T-helper 1 cell treated with Interleukin-12 subunit alpha and Interleukin-12 subunit beta and Interleukin-4 antibody, amounts not matched to agents 30 μg/mL and 1 μg/mL, for 36 hours (primary cell): ENCODE results near the gene CDK6.
A peak's percentile ranks its signal among the peaks of the same experiment; 100 is the strongest.

Source experiments
- H3K27ac Mint-ChIP-seq: one replicate; pipeline ENCODE4 v1.8.0; 2021; ENCODE audit warnings: mild to moderate bottlenecking, mixed read lengths
- H3K27me3 Mint-ChIP-seq: one replicate; pipeline ENCODE4 v1.8.0; 2021; ENCODE audit warnings: low read depth, mixed read lengths
- H3K36me3 Mint-ChIP-seq: one replicate; pipeline ENCODE4 v1.8.0; 2021; ENCODE audit warnings: low read depth, mixed read lengths
- H3K4me1 Mint-ChIP-seq: one replicate; pipeline ENCODE4 v1.8.0; 2021; ENCODE audit warnings: low read depth, mixed read lengths
- H3K4me3 Mint-ChIP-seq: one replicate; pipeline ENCODE4 v1.8.0; 2021; ENCODE audit warnings: mild to moderate bottlenecking, moderate library complexity, mixed read lengths
- H3K9me3 Mint-ChIP-seq: one replicate; pipeline ENCODE4 v1.8.0; 2021; ENCODE audit warnings: mixed read lengths

Gene CDK6

DNA sequence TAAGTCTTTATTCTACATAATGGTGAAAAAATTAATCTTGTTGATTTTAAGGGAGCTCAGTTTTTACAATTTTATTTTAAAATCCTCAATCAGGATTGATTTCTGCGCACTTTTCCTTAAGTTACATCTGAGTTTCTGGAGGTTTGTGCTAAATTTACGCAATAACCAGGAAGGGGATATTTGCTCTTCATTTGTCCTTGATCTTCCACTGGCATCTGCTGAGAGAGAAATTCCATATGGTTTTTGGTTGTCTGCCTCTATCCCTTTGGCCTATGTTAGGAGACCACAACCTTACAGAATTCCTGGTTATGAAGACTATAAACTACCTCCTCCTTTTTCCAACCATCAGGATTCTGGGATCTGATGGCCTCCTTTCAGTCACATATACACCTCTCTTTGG lies 20.1 kb upstream of the CDK6 start:
- Mint-ChIP-seq H3K4me1 (peaks cover 9% of the 10 kb centered on the region), H3K4me3 (no peak overlapping the region), H3K9me3 (no peaks in the 10 kb centered on the region), H3K27ac (no peak overlapping the region), H3K36me3 (no peaks in the 10 kb centered on the region), H3K27me3 (no peaks in the 10 kb centered on the region)

DNA sequence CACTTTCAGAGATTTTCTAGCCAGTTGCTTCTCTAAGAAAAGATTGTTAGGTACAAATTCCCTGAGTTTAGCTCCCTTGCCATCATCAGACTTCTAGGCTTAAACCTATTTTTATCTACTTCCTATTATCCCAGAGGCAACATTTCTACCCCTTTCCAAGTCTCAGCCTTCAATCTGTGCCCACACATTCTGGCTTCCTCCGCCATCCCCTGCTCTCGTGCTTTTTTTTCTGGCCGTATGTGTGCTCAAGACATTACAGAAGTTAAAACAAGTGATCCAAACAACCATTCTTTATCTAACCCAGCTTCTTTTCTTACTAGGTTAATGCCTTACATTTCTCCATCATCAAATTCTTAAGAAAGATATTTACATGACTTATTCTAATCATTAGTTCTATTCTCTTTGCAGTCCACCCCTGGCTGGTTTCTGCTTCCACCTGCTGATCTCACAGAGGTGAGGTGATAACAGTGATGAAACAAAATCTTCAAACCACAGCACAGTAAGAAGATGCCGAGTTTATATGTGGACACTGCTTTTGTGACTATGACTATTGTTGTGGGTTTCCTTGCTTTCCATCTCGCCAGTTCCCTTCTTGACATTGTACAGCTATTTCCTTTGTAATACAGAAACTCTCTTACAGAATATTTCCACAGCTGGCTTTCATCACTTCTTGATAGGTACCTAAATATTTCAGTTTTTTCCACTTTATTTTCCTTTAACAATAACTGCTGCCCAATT lies 18.3 kb upstream of the CDK6 start:
- Mint-ChIP-seq H3K9me3 (no peaks in the 10 kb centered on the region), H3K27me3 (no peaks in the 10 kb centered on the region), H3K36me3 (no peaks in the 10 kb centered on the region), H3K27ac (peak overlapping the region; percentile 37), H3K4me1 (peaks cover 9% of the 10 kb centered on the region), H3K4me3 (no peak overlapping the region)

DNA sequence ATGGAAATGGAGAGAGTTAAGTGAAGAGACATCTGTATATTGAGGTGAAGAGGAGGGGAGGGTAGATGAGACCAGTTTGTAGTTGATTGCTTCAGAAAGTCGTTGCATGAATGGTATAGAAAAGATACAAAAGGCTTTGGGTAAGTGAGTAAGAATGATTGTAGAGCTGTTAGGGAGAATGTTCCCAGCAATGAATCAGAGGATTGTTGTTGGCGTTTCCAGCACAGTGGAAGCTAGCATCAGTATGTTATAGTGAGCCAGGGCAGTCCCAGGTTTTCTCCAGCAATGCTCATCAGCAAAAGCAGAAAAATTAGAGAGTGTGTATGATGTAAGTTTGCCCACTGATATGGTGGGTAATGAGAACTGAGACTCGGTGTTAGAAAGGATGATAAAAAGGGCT lies 15.4 kb upstream of the CDK6 start:
- peaks cover 16% of the 10 kb centered on the region for H3K4me1 Mint-ChIP-seq
- H3K9me3 Mint-ChIP-seq: no peaks in the 10 kb centered on the region
- H3K27me3 Mint-ChIP-seq: no peaks in the 10 kb centered on the region
- H3K4me3 Mint-ChIP-seq: no peak overlapping the region
- H3K27ac Mint-ChIP-seq: no peak overlapping the region
- H3K36me3 Mint-ChIP-seq: no peaks in the 10 kb centered on the region

DNA sequence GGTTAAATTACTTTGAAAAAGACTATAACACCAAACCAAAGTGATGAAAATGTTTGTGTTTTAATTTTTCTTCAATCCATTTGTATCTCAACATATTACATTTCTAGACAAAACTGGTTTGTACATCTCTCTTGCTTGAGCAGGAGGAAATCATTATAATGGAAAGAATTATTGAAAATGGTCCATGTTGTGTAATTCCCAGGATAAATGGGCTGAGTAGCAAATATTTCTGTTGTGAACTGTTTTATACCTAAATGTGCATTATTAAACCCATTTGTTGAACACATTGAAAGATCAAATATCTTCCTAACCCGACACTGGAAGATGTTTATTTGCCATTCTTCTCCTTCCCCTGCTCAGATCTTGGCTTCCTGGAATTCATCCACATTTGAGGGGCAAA lies 14.1 kb upstream of the CDK6 start:
- no peaks in the 10 kb centered on the region for H3K27me3 Mint-ChIP-seq
- no peak overlapping the region for H3K4me3 Mint-ChIP-seq
- no peaks in the 10 kb centered on the region for H3K36me3 Mint-ChIP-seq
- no peak overlapping the region for H3K27ac Mint-ChIP-seq
- H3K9me3 Mint-ChIP-seq: no peaks in the 10 kb centered on the region
- peaks cover 16% of the 10 kb centered on the region for H3K4me1 Mint-ChIP-seq

DNA sequence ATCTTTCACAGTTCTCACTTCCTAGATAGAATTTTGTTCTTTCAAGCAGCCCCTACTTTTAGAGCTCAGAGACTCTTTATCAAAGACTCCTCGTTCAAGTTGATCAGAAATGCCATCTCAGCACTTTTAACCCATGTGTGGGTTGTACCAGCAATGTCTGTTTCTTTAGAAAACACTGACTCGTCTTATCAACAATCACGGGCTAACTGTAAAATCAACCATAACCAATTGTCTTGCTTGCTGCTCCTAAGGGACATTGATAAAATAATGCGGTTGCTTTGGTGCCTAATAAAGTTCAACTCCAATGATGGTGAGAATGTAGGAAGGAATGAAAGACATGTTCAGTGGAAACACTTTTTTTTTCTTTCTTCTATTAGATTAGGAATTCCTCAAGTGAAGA lies 12.9 kb upstream of the CDK6 start:
- no peaks in the 10 kb centered on the region for H3K27me3 Mint-ChIP-seq
- peaks cover 6% of the 10 kb centered on the region for H3K4me1 Mint-ChIP-seq
- H3K36me3 Mint-ChIP-seq: no peaks in the 10 kb centered on the region
- no peak overlapping the region for H3K27ac Mint-ChIP-seq
- no peaks in the 10 kb centered on the region for H3K9me3 Mint-ChIP-seq
- H3K4me3 Mint-ChIP-seq: no peak overlapping the region

DNA sequence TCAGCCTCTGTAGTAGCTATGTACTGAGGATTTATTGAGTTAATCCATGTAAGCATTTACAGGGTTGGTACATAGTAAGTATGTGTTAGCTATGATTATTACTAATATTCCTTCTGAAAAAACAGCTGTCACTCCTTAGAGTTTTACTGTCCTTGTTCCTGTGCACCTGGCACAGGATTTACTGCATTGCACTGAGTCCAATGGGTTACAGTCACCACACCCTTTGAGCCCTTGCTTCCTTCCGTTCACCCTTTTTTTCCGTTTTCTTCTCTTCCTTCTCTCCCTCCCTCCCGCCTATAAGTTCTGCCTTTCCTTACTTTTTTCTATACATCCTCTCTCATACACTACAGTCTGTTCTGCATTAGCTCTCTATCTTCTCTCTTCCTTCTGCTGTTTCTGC lies 12.5 kb upstream of the CDK6 start:
- peaks cover 2% of the 10 kb centered on the region for H3K36me3 Mint-ChIP-seq
- peak overlapping the region; percentile 8 for H3K4me3 Mint-ChIP-seq
- peaks cover 3% of the 10 kb centered on the region for H3K9me3 Mint-ChIP-seq
- peaks cover 6% of the 10 kb centered on the region for H3K4me1 Mint-ChIP-seq
- peaks cover under 1% of the 10 kb centered on the region for H3K27me3 Mint-ChIP-seq
- H3K27ac Mint-ChIP-seq: peak overlapping the region; percentile 1

DNA sequence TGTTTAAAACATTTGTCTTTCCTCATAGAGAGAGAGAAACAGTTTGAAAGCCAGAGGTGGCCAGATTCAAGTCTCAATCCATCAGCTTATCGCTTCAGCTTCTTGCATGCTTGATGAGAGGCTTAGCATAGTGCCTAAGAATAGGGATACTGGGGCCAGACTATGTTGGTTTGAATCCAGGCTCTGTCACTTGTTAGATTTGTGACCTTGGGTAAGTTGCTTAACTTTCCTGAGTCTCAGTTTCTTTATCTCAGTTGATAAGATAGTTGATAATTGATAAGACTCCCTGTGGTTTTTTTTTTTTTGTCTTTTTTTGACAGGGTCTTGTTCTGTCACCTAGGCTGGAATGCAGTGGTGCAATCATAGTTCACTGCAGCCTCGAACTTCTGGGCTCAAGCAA lies 12.1 kb upstream of the CDK6 start:
- H3K4me1 Mint-ChIP-seq: peaks cover 6% of the 10 kb centered on the region
- H3K27me3 Mint-ChIP-seq: peaks cover 5% of the 10 kb centered on the region
- H3K9me3 Mint-ChIP-seq: peaks cover 7% of the 10 kb centered on the region
- H3K36me3 Mint-ChIP-seq: peaks cover 5% of the 10 kb centered on the region
- no peak overlapping the region for H3K27ac Mint-ChIP-seq
- no peak overlapping the region for H3K4me3 Mint-ChIP-seq

DNA sequence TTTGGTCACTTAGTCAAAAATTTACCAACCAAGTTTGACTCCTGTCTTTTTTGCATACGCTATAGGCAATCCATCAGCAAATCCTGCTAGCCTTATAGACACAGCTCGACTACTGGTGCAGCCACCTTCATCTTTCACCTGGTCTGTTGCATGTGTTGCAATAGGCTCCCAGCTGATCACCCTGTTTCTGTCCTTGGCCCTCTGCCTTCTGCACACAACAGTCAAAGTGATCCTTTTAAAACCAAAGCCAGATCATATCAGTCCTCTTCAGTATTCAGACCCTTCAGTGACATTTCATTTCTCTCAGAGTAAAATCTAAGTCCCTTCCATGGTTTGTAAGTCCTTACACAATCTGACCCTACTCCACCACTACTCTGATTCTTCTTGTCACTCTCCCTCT lies 10.9 kb upstream of the CDK6 start:
- Mint-ChIP-seq H3K36me3 (peaks cover 5% of the 10 kb centered on the region), H3K4me3 (no peak overlapping the region), H3K27me3 (peaks cover 8% of the 10 kb centered on the region), H3K27ac (no peak overlapping the region), H3K9me3 (peaks cover 10% of the 10 kb centered on the region), H3K4me1 (peaks cover 6% of the 10 kb centered on the region)

DNA sequence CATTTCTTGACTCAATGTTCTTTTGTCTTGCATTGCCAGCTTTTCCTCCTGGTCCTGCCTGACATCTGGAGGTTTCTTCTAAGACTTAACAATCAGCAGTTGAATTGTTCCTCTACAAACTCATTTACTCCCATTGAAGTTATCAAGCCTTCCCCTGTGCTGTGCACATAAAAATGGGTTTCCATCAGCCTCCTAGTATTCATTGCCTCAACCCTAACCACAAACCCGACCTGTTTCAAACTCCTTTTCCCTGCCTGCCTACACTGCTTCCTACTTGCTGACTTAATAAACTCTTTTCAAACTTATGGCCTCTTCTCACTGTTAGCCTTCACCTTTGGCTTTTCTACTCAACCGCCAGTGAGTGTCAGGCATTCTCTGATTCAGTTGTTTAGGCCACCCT lies 9.4 kb upstream of the CDK6 start:
- H3K36me3 Mint-ChIP-seq: peaks cover 6% of the 10 kb centered on the region
- H3K9me3 Mint-ChIP-seq: peaks cover 10% of the 10 kb centered on the region
- no peak overlapping the region for H3K4me3 Mint-ChIP-seq
- H3K27me3 Mint-ChIP-seq: peaks cover 18% of the 10 kb centered on the region
- peaks cover 12% of the 10 kb centered on the region for H3K4me1 Mint-ChIP-seq
- no peak overlapping the region for H3K27ac Mint-ChIP-seq

DNA sequence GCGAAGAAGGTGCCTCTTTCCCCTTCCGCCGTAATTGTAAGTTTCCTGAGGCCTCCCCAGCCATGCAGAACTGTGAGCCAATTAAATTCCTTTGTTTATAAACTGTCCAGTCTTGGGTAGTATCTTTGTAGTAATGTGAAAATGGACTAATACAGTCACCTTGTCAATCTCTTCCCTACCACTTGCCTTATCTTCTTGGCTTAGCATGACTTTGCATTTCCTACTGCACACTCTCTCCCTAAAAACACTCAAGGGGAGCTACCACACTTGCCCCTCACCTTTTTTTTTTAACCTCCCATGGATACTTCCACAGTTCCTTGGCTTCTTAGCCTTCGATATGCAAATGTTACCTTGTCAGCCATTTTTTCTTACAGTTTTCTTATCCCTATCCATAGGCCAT lies 7.4 kb upstream of the CDK6 start:
- Mint-ChIP-seq H3K4me1 (peaks cover 12% of the 10 kb centered on the region), H3K36me3 (peaks cover 6% of the 10 kb centered on the region), H3K9me3 (peaks cover 10% of the 10 kb centered on the region), H3K27me3 (peaks cover 30% of the 10 kb centered on the region), H3K27ac (no peak overlapping the region), H3K4me3 (no peak overlapping the region)

DNA sequence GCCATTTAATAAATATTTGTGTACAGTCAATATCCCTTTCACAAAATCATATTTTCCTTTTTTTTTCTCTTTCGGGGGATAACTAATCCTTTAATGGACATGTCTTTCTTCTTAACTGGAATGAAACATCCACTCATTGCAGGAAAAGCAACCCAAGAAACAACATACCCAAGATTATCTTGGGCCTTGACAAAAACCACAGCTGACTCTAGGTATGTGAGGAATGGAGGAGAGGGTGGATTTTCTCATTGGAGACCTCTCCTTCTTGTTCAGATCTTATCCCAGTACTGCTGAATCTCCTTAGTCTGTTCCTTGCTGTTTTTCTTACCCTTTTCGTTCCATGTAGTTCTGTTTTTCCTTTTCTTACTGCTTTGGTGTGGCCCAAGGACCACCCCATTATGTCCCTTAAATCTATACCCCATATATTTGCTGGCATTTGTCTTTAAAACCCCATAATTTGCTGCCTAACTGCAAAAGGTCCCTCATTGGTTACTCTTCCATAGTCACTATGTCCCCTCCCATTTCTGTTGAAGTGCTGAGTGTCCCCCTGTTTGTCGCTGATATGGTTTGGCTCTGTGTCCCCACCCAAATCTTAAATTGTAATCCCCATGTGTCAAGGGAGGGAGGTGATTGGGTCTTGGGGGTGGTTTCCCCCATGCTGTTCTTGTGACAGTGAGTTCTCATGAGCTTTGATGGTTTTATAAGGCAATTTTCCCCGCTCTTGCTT lies 6.8 kb upstream of the CDK6 start:
- H3K4me3 Mint-ChIP-seq: no peak overlapping the region
- H3K27ac Mint-ChIP-seq: no peak overlapping the region

DNA sequence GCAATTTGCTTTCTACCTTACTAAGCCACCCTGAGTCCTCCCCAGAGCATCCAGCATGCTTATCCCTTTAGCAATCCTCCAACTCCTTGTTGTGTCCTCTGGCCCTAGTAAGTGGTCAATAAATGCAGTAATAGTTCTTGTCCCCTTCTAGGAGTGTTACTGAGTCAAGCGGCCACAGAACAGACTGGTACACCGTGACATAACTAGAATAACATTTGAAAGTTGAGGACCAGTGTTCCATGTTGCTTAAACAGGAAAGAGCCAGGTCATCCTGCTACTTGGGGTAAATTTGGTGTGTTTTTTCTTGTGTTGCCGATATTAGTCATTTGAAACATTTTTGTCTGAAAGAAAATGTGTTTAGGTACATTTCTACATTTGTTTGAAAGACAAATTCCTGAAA lies 4.8 kb upstream of the CDK6 start:
- Mint-ChIP-seq H3K4me1 (peaks cover 18% of the 10 kb centered on the region), H3K27me3 (peaks cover 43% of the 10 kb centered on the region), H3K27ac (no peak overlapping the region), H3K9me3 (peaks cover 10% of the 10 kb centered on the region), H3K36me3 (peaks cover 8% of the 10 kb centered on the region), H3K4me3 (no peak overlapping the region)

More for the DNA sequence above, 6.8 kb upstream of the CDK6 start:
- Mint-ChIP-seq H3K36me3 (peaks cover 6% of the 10 kb centered on the region), H3K4me1 (peaks cover 12% of the 10 kb centered on the region), H3K27me3 (peaks cover 33% of the 10 kb centered on the region), H3K9me3 (peaks cover 10% of the 10 kb centered on the region)

DNA sequence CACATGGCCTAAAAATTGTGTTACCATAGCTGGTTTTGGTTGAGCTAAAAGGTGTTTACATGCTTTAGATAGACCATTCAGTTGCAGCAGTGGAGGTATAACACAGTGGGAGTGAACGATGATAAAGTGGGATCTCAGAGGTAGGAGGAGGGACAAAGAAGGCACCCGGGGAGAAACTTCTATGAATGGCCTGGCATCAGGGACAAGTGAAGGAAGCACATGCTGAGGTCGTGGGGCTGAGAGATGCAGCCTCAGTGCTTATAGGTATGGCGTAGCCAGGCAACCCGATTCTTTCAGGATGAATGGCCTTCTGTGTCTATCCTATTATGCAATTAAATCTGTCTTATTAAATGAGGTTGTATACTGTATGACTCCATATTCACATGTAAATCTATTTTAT lies 3.9 kb upstream of the CDK6 start:
- H3K27ac Mint-ChIP-seq: no peak overlapping the region
- no peak overlapping the region for H3K4me3 Mint-ChIP-seq
- H3K9me3 Mint-ChIP-seq: peaks cover 10% of the 10 kb centered on the region
- peaks cover 18% of the 10 kb centered on the region for H3K4me1 Mint-ChIP-seq
- H3K36me3 Mint-ChIP-seq: peaks cover 8% of the 10 kb centered on the region
- peaks cover 43% of the 10 kb centered on the region for H3K27me3 Mint-ChIP-seq

DNA sequence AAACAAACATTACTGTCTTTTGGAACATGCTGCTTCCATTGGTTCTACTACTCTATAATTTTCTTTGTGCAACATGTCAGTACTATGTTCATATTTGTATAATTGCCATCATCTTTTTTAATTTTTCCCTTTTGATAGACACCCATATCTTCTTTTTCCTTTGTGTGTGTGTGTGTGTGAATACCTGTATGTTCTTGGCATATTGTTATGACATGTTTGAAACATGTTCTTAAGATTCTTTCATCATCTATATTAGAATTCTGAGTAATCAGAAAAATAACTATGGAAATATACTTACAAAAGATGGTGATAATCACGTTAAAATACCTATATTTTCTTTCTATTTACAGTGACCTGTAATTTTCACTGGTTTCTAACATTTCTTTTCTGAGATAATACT lies 3.5 kb upstream of the CDK6 start:
- peaks cover 43% of the 10 kb centered on the region for H3K27me3 Mint-ChIP-seq
- peaks cover 18% of the 10 kb centered on the region for H3K4me1 Mint-ChIP-seq
- no peak overlapping the region for H3K4me3 Mint-ChIP-seq
- no peak overlapping the region for H3K27ac Mint-ChIP-seq
- H3K9me3 Mint-ChIP-seq: peaks cover 10% of the 10 kb centered on the region
- peaks cover 8% of the 10 kb centered on the region for H3K36me3 Mint-ChIP-seq

DNA sequence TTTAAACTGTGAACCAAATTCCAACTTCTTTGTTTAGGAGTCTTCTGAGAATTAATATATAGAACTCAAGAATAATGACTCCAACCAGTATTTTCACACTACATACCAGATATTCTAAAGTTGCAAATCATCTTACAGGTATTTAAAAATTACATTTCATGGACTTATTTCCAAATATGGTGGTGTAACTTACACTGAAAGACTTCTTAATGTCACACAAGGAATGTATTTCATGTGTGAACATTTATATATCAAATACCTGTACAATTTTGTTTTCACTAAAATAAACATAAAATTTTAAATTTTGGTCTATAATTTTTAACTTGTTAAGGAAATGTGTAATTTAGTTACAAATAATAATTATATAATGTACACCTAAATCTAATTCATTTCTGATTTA lies 2.6 kb upstream of the CDK6 start:
- H3K4me3 Mint-ChIP-seq: no peak overlapping the region
- peaks cover 43% of the 10 kb centered on the region for H3K27me3 Mint-ChIP-seq

More for the DNA sequence above, 2.6 kb upstream of the CDK6 start:
- Mint-ChIP-seq H3K4me1 (peaks cover 18% of the 10 kb centered on the region), H3K27ac (peak overlapping the region; percentile 27), H3K9me3 (peaks cover 9% of the 10 kb centered on the region), H3K36me3 (peaks cover 7% of the 10 kb centered on the region)
